ENCODE data around the gene AKR7A3.
A peak's percentile ranks its signal among the peaks of the same experiment; 100 is the strongest.

The AKR7A3 gene

GRCh38 chr1:19333587-19334354 is 45.2 kb upstream of the AKR7A3 start:
- H2AK5ac ChIP-seq (ENCODE audit: low read depth, low read length), result no peak overlapping the region
- H3K9me3 ChIP-seq (replicated peaks in 1 of 2; ENCODE audit: control insufficient read depth in 2 of 2, insufficient read depth in 1 of 2, low read depth in 1 of 2, low read length in 2 of 2), result peaks cover 0 to 3% of the 10 kb centered on the region in 2 donors
- H3K36me3 ChIP-seq (replicated peaks in 1 of 2; ENCODE audit: control insufficient read depth in 2 of 2, insufficient read depth in 2 of 2, low read length in 2 of 2), result peaks cover 0 to 25% of the 10 kb centered on the region in 2 donors
- H3K4me2 ChIP-seq (ENCODE audit: insufficient read depth, low read length, poor library complexity, severe bottlenecking), result no peak overlapping the region
- no peak overlapping the region for H3K18ac ChIP-seq (ENCODE audit: low read length)
- H3K27ac ChIP-seq (replicated peaks; ENCODE audit: low read length), result no peak overlapping the region
- H2AFZ ChIP-seq (ENCODE audit: low read length), result no peak overlapping the region
- peak overlapping the region; percentile 29 for H3K23ac ChIP-seq (ENCODE audit: low read depth, low read length, poor library complexity)
- no peak overlapping the region for H3K4me3 ChIP-seq (ENCODE audit: low read length in 2 of 2)
- no peak overlapping the region for H2BK5ac ChIP-seq (ENCODE audit: low read length)
- no peak overlapping the region for H4K8ac ChIP-seq (ENCODE audit: low read depth, low read length)
- H2BK120ac ChIP-seq (ENCODE audit: low read depth, low read length), result no peak overlapping the region
- peaks cover 0 to 4% of the 10 kb centered on the region in 2 donors for H3K4me1 ChIP-seq (ENCODE audit: control insufficient read depth in 2 of 2, insufficient read depth in 1 of 2, low read depth in 1 of 2, low read length in 2 of 2)
- no peak overlapping the region for H2BK15ac ChIP-seq (ENCODE audit: low read length)
- no CpG with 5 or more reads among the region's 9 CpGs for WGBS, 2 donors (ENCODE audit: extremely low coverage in 2 of 2, insufficient read length in 2 of 2, insufficient replicate concordance in 1 of 2)
- H3K14ac ChIP-seq (ENCODE audit: low read length), result no peak overlapping the region
- no peak overlapping the region for H3K4ac ChIP-seq (ENCODE audit: low read length)
- DNase-seq (ENCODE audit: low spot score), result no peak
- no peaks in the 10 kb centered on the region for H3K79me1 ChIP-seq (ENCODE audit: low read depth, low read length)
- H4K91ac ChIP-seq (ENCODE audit: low read depth, low read length, poor library complexity), result no peak overlapping the region
- H3K27me3 ChIP-seq (ENCODE audit: control insufficient read depth in 3 of 3, insufficient read depth in 3 of 3, low read depth in 1 of 3, low read length in 3 of 3), result no peaks in the 10 kb centered on the region
- no peak overlapping the region for H3K9ac ChIP-seq (ENCODE audit: low read depth, low read length, poor library complexity)
- no peak overlapping the region for H2BK12ac ChIP-seq (ENCODE audit: low read length)

GRCh38 chr1:19332832-19333231 is 44.3 kb upstream of the AKR7A3 start:
- DNase-seq (ENCODE audit: low spot score), result no peak
- H3K23ac ChIP-seq (ENCODE audit: low read depth, low read length, poor library complexity), result no peak overlapping the region
- H3K9ac ChIP-seq (ENCODE audit: low read depth, low read length, poor library complexity), result no peak overlapping the region
- no peak overlapping the region for H3K18ac ChIP-seq (ENCODE audit: low read length)
- no peak overlapping the region for H3K4me2 ChIP-seq (ENCODE audit: insufficient read depth, low read length, poor library complexity, severe bottlenecking)
- WGBS, 2 donors (ENCODE audit: extremely low coverage in 2 of 2, insufficient read length in 2 of 2, insufficient replicate concordance in 1 of 2), result no CpG with 5 or more reads among the region's 12 CpGs
- no peak overlapping the region for H2AK5ac ChIP-seq (ENCODE audit: low read depth, low read length)
- H3K9me3 ChIP-seq (replicated peaks in 1 of 2; ENCODE audit: control insufficient read depth in 2 of 2, insufficient read depth in 1 of 2, low read depth in 1 of 2, low read length in 2 of 2), result peaks cover 0 to 3% of the 10 kb centered on the region in 2 donors
- H4K8ac ChIP-seq (ENCODE audit: low read depth, low read length), result no peak overlapping the region
- no peaks in the 10 kb centered on the region for H3K79me1 ChIP-seq (ENCODE audit: low read depth, low read length)
- no peak overlapping the region for H2AFZ ChIP-seq (ENCODE audit: low read length)
- H3K4me1 ChIP-seq (ENCODE audit: control insufficient read depth in 2 of 2, insufficient read depth in 1 of 2, low read depth in 1 of 2, low read length in 2 of 2), result no peaks in the 10 kb centered on the region
- no peak overlapping the region for H2BK15ac ChIP-seq (ENCODE audit: low read length)
- no peak overlapping the region for H3K27ac ChIP-seq (replicated peaks; ENCODE audit: low read length)
- no peaks in the 10 kb centered on the region for H3K27me3 ChIP-seq (ENCODE audit: control insufficient read depth in 3 of 3, insufficient read depth in 3 of 3, low read depth in 1 of 3, low read length in 3 of 3)
- peaks cover under 1 to 28% of the 10 kb centered on the region in 2 donors for H3K36me3 ChIP-seq (replicated peaks in 1 of 2; ENCODE audit: control insufficient read depth in 2 of 2, insufficient read depth in 2 of 2, low read length in 2 of 2)
- H3K14ac ChIP-seq (ENCODE audit: low read length), result no peak overlapping the region
- no peak overlapping the region for H4K91ac ChIP-seq (ENCODE audit: low read depth, low read length, poor library complexity)
- no peak overlapping the region for H2BK120ac ChIP-seq (ENCODE audit: low read depth, low read length)
- no peak overlapping the region for H2BK5ac ChIP-seq (ENCODE audit: low read length)
- no peak overlapping the region for H2BK12ac ChIP-seq (ENCODE audit: low read length)
- peak overlapping the region in 1 of 2 donors; percentile 26 for H3K4me3 ChIP-seq (ENCODE audit: low read length in 2 of 2)
- no peak overlapping the region for H3K4ac ChIP-seq (ENCODE audit: low read length)

GRCh38 chr1:19331262-19331878 is 42.8 kb upstream of the AKR7A3 start:
- no peak overlapping the region for H3K14ac ChIP-seq (ENCODE audit: low read length)
- peak overlapping the region; percentile 27 for H3K18ac ChIP-seq (ENCODE audit: low read length)
- H3K4me3 ChIP-seq (ENCODE audit: low read length in 2 of 2), result no peak overlapping the region
- no peak overlapping the region for H3K4me2 ChIP-seq (ENCODE audit: insufficient read depth, low read length, poor library complexity, severe bottlenecking)
- no peaks in the 10 kb centered on the region for H3K4me1 ChIP-seq (ENCODE audit: control insufficient read depth in 2 of 2, insufficient read depth in 1 of 2, low read depth in 1 of 2, low read length in 2 of 2)
- H2BK5ac ChIP-seq (ENCODE audit: low read length), result no peak overlapping the region
- no peak overlapping the region for H2BK15ac ChIP-seq (ENCODE audit: low read length)
- H3K79me1 ChIP-seq (ENCODE audit: low read depth, low read length), result no peaks in the 10 kb centered on the region
- H3K27me3 ChIP-seq (ENCODE audit: control insufficient read depth in 3 of 3, insufficient read depth in 3 of 3, low read depth in 1 of 3, low read length in 3 of 3), result no peaks in the 10 kb centered on the region
- no peak overlapping the region for H2AFZ ChIP-seq (ENCODE audit: low read length)
- H3K36me3 ChIP-seq (replicated peaks in 1 of 2; ENCODE audit: control insufficient read depth in 2 of 2, insufficient read depth in 2 of 2, low read length in 2 of 2), result peaks cover 7 to 39% of the 10 kb centered on the region in 2 donors
- H4K8ac ChIP-seq (ENCODE audit: low read depth, low read length), result no peak overlapping the region
- H3K23ac ChIP-seq (ENCODE audit: low read depth, low read length, poor library complexity), result no peak overlapping the region
- DNase-seq (ENCODE audit: low spot score), result no peak
- H2AK5ac ChIP-seq (ENCODE audit: low read depth, low read length), result no peak overlapping the region
- H2BK12ac ChIP-seq (ENCODE audit: low read length), result no peak overlapping the region
- H3K9me3 ChIP-seq (replicated peaks in 1 of 2; ENCODE audit: control insufficient read depth in 2 of 2, insufficient read depth in 1 of 2, low read depth in 1 of 2, low read length in 2 of 2), result peaks cover 0 to 3% of the 10 kb centered on the region in 2 donors
- no peak overlapping the region for H2BK120ac ChIP-seq (ENCODE audit: low read depth, low read length)
- no peak overlapping the region for H3K27ac ChIP-seq (replicated peaks; ENCODE audit: low read length)
- H4K91ac ChIP-seq (ENCODE audit: low read depth, low read length, poor library complexity), result no peak overlapping the region
- no CpG with 5 or more reads among the region's 13 CpGs for WGBS, 2 donors (ENCODE audit: extremely low coverage in 2 of 2, insufficient read length in 2 of 2, insufficient replicate concordance in 1 of 2)
- H3K4ac ChIP-seq (ENCODE audit: low read length), result no peak overlapping the region
- H3K9ac ChIP-seq (ENCODE audit: low read depth, low read length, poor library complexity), result no peak overlapping the region

DNA sequence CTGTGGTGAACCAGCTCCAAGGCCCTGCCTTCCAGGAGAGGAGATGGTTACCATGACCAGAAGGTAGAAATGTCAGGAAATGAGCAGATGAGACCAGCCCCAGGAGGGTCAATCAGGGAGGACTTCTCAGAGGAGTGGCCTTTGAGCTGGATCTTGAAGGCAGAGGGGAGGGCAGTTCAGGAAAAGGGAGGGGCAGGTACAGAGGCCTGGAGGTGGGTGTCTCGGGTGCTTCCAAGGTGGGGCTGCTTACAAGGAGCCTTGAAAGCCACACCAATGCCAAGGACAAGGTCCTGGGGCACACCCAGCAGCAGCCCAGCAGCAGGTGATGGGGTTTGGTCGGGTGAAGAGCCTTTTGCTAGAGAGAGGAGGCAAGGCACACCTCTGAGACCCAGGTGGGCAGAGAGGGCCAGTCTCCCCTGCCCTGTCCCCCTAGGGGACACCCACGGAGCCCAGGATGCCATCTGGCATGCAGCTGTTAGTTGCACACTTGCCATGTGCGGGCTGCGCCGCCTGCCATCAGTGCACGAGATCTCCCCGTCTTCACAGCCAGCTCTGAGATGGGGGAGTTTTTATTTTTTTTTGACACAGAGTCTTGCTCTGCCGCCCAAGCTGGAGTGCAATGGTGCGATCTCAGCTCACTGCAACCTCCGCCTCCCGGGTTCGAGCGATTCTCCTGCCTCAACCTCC is 42.0 kb upstream of the AKR7A3 start:
- H2AFZ ChIP-seq (ENCODE audit: low read length), result no peak overlapping the region
- H4K91ac ChIP-seq (ENCODE audit: low read depth, low read length, poor library complexity), result no peak overlapping the region
- no peaks in the 10 kb centered on the region for H3K4me1 ChIP-seq (ENCODE audit: control insufficient read depth in 2 of 2, insufficient read depth in 1 of 2, low read depth in 1 of 2, low read length in 2 of 2)
- WGBS, 2 donors (ENCODE audit: extremely low coverage in 2 of 2, insufficient read length in 2 of 2, insufficient replicate concordance in 1 of 2), result no CpG with 5 or more reads among the region's 14 CpGs
- H3K14ac ChIP-seq (ENCODE audit: low read length), result peak overlapping the region; percentile 50
- no peak overlapping the region for H3K18ac ChIP-seq (ENCODE audit: low read length)
- no peak overlapping the region for H3K9ac ChIP-seq (ENCODE audit: low read depth, low read length, poor library complexity)
- no peak overlapping the region for H4K8ac ChIP-seq (ENCODE audit: low read depth, low read length)
- no peak overlapping the region for H3K23ac ChIP-seq (ENCODE audit: low read depth, low read length, poor library complexity)
- no peak overlapping the region for H2BK5ac ChIP-seq (ENCODE audit: low read length)
- H2AK5ac ChIP-seq (ENCODE audit: low read depth, low read length), result no peak overlapping the region
- H2BK120ac ChIP-seq (ENCODE audit: low read depth, low read length), result no peak overlapping the region
- H2BK12ac ChIP-seq (ENCODE audit: low read length), result no peak overlapping the region
- H3K27me3 ChIP-seq (ENCODE audit: control insufficient read depth in 3 of 3, insufficient read depth in 3 of 3, low read depth in 1 of 3, low read length in 3 of 3), result no peaks in the 10 kb centered on the region
- peaks cover 2% of the 10 kb centered on the region for H3K79me1 ChIP-seq (ENCODE audit: low read depth, low read length)
- H3K4me3 ChIP-seq (ENCODE audit: low read length in 2 of 2), result no peak overlapping the region
- H3K9me3 ChIP-seq (replicated peaks in 1 of 2; ENCODE audit: control insufficient read depth in 2 of 2, insufficient read depth in 1 of 2, low read depth in 1 of 2, low read length in 2 of 2), result peaks cover 0 to 3% of the 10 kb centered on the region in 2 donors
- H2BK15ac ChIP-seq (ENCODE audit: low read length), result no peak overlapping the region
- no peak for DNase-seq (ENCODE audit: low spot score)
- H3K4me2 ChIP-seq (ENCODE audit: insufficient read depth, low read length, poor library complexity, severe bottlenecking), result no peak overlapping the region
- H3K27ac ChIP-seq (replicated peaks; ENCODE audit: low read length), result no peak overlapping the region
- H3K4ac ChIP-seq (ENCODE audit: low read length), result no peak overlapping the region
- H3K36me3 ChIP-seq (replicated peaks in 1 of 2; ENCODE audit: control insufficient read depth in 2 of 2, insufficient read depth in 2 of 2, low read length in 2 of 2), result peaks cover 12 to 47% of the 10 kb centered on the region in 2 donors
